ENCODE data around the gene EMID1.

The EMID1 gene

DNA sequence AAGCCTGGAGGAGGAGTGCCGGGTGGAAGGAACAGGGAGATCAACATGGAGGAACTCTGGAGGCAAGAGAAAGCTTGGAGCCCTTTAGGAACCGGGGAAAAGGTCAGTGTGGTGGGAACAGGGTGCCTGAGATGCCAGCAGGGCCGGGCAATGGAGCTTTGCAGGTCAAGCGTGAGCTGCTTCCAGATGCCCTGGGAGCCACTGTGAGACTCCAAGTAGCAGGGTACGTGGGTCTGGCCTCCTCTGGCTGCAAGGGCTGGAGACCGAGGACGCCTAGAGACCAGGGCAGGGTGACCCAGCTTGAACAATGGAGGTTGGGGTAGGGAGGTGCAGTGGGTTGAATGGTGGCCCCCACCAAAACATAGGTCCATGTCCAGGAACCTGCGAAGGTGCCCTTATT lies 15.6 kb upstream of the EMID1 start:
- TF ChIP-seq NFIC (IDR thresholded peaks at IDR 0.05) (no peak), TCF12 (IDR thresholded peaks at IDR 0.05; ENCODE audit: low read depth) (no peak), USF1 (IDR thresholded peaks at IDR 0.05) (no peak), ZBTB7A (IDR thresholded peaks at IDR 0.05; ENCODE audit: low read depth) (no peak)
- TF ChIP-seq, protein P1, sequence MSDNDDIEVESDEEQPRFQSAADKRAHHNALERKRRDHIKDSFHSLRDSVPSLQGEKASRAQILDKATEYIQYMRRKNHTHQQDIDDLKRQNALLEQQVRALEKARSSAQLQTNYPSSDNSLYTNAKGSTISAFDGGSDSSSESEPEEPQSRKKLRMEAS (IDR thresholded peaks at IDR 0.05): no peak

- no peak for TF ChIP-seq TEAD4 (IDR thresholded peaks at IDR 0.05)
- no peak for TF ChIP-seq TCF12 (IDR thresholded peaks at IDR 0.05; ENCODE audit: low read depth)
- no peak for TF ChIP-seq CEBPB (IDR thresholded peaks at IDR 0.05)
These were observed 14.8 kb upstream of the EMID1 start for GRCh38 chr22:29190918-29191317.

GRCh38 chr22:29193021-29193420 lies 12.7 kb upstream of the EMID1 start:
- no peak for TF ChIP-seq TCF12 (IDR thresholded peaks at IDR 0.05; ENCODE audit: low read depth)
- no peak for TF ChIP-seq EP300 (IDR thresholded peaks at IDR 0.05; ENCODE audit: borderline replicate concordance)
- TF ChIP-seq, protein P1 (IDR thresholded peaks at IDR 0.05): no peak
- TF ChIP-seq CEBPB (IDR thresholded peaks at IDR 0.05): no peak
- no peak for TF ChIP-seq NFIC (IDR thresholded peaks at IDR 0.05)
- TF ChIP-seq CREB1 (IDR thresholded peaks at IDR 0.05; ENCODE audit: low read depth): no peak
- TF ChIP-seq, protein P2, sequence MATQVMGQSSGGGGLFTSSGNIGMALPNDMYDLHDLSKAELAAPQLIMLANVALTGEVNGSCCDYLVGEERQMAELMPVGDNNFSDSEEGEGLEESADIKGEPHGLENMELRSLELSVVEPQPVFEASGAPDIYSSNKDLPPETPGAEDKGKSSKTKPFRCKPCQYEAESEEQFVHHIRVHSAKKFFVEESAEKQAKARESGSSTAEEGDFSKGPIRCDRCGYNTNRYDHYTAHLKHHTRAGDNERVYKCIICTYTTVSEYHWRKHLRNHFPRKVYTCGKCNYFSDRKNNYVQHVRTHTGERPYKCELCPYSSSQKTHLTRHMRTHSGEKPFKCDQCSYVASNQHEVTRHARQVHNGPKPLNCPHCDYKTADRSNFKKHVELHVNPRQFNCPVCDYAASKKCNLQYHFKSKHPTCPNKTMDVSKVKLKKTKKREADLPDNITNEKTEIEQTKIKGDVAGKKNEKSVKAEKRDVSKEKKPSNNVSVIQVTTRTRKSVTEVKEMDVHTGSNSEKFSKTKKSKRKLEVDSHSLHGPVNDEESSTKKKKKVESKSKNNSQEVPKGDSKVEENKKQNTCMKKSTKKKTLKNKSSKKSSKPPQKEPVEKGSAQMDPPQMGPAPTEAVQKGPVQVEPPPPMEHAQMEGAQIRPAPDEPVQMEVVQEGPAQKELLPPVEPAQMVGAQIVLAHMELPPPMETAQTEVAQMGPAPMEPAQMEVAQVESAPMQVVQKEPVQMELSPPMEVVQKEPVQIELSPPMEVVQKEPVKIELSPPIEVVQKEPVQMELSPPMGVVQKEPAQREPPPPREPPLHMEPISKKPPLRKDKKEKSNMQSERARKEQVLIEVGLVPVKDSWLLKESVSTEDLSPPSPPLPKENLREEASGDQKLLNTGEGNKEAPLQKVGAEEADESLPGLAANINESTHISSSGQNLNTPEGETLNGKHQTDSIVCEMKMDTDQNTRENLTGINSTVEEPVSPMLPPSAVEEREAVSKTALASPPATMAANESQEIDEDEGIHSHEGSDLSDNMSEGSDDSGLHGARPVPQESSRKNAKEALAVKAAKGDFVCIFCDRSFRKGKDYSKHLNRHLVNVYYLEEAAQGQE (IDR thresholded peaks at IDR 0.05; ENCODE audit: low read depth): no peak
- no peak for TF ChIP-seq TAF1 (IDR thresholded peaks at IDR 0.05; ENCODE audit: low read depth)
- TF ChIP-seq RAD21 (IDR thresholded peaks at IDR 0.05; ENCODE audit: low read depth): no peak
- TF ChIP-seq YY1 (IDR thresholded peaks at IDR 0.05; ENCODE audit: low read depth): no peak
- TF ChIP-seq TEAD4 (IDR thresholded peaks at IDR 0.05): no peak
- no peak for TF ChIP-seq EGR1 (IDR thresholded peaks at IDR 0.05)
- TF ChIP-seq ZBTB7A (IDR thresholded peaks at IDR 0.05; ENCODE audit: low read depth): no peak
- TF ChIP-seq USF1 (IDR thresholded peaks at IDR 0.05): no peak
- TF ChIP-seq FOXM1 (IDR thresholded peaks at IDR 0.05; ENCODE audit: borderline replicate concordance, low read depth): no peak

DNA sequence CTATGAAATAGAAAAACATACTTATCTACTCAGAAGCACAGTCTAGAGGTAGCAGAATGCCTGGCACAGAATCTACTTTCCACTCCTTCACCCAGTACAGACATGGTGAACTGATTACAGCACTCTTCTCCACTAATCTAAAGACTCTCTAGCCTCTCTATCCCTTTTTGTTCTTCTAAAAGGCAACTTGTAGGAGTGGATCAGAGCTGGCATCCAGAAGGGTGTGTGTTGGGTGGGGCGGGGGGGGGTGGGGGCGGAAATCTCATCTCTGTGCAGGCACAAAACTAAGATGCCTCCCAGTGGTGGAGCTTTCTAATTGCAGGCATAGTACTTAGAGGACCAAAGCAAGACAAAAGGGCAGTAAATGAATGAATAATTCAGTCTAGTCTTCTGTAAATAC lies 11.5 kb upstream of the EMID1 start:
- no peak for TF ChIP-seq CEBPB (IDR thresholded peaks at IDR 0.05)
- TF ChIP-seq FOXM1 (IDR thresholded peaks at IDR 0.05; ENCODE audit: borderline replicate concordance, low read depth): no peak
- TF ChIP-seq ZBTB7A (IDR thresholded peaks at IDR 0.05; ENCODE audit: low read depth): no peak
- TF ChIP-seq, protein P1 (IDR thresholded peaks at IDR 0.05): no peak
- TF ChIP-seq EP300 (IDR thresholded peaks at IDR 0.05; ENCODE audit: borderline replicate concordance): no peak
- TF ChIP-seq YY1 (IDR thresholded peaks at IDR 0.05; ENCODE audit: low read depth): no peak
- TF ChIP-seq, protein P2 (IDR thresholded peaks at IDR 0.05; ENCODE audit: low read depth): no peak
- TF ChIP-seq TEAD4 (IDR thresholded peaks at IDR 0.05): no peak
- no peak for TF ChIP-seq USF1 (IDR thresholded peaks at IDR 0.05)

GRCh38 chr22:29195118-29195963 lies 10.4 kb upstream of the EMID1 start:
- no peak for TF ChIP-seq USF1 (IDR thresholded peaks at IDR 0.05)
- TF ChIP-seq CEBPB (IDR thresholded peaks at IDR 0.05): no peak
- TF ChIP-seq FOXM1 (IDR thresholded peaks at IDR 0.05; ENCODE audit: borderline replicate concordance, low read depth): no peak
- TF ChIP-seq RAD21 (IDR thresholded peaks at IDR 0.05; ENCODE audit: low read depth): no peak
- no peak for TF ChIP-seq EP300 (IDR thresholded peaks at IDR 0.05; ENCODE audit: borderline replicate concordance)
- no peak for TF ChIP-seq NFIC (IDR thresholded peaks at IDR 0.05)
- TF ChIP-seq, protein P1 (IDR thresholded peaks at IDR 0.05): no peak
- no peak for TF ChIP-seq TCF12 (IDR thresholded peaks at IDR 0.05; ENCODE audit: low read depth)
- no peak for TF ChIP-seq CREB1 (IDR thresholded peaks at IDR 0.05; ENCODE audit: low read depth)
- no peak for TF ChIP-seq TEAD4 (IDR thresholded peaks at IDR 0.05)
- no peak for TF ChIP-seq EGR1 (IDR thresholded peaks at IDR 0.05)
- TF ChIP-seq, protein P2 (IDR thresholded peaks at IDR 0.05; ENCODE audit: low read depth): no peak
- no peak for TF ChIP-seq ZBTB7A (IDR thresholded peaks at IDR 0.05; ENCODE audit: low read depth)
- no peak for TF ChIP-seq TAF1 (IDR thresholded peaks at IDR 0.05; ENCODE audit: low read depth)

Data from Ishikawa (cell line).